Naive thymus-derived CD8-positive, alpha-beta T cell (primary cell): ENCODE results near the gene MIPOL1. TPM values are rescaled to one million over a fixed set of nuclear protein-coding genes. Genes with fewer than 3 reads are reported as not detected.

Experiments
- ATAC-seq, 2 donors: fragments of 150-1000 bp; cut with Tn5 transposase in 1 of 2; sonication (Bioruptor Pico), chemical (Tn5 transposase) in 1 of 2; 1 replicate in 1 of 2; 2 replicates in 1 of 2; pipeline ENCODE4 v1.10.0; 2021; ENCODE audit warnings: mild to moderate bottlenecking in 2 of 2, moderate library complexity in 2 of 2
- POLR2A ChIA-PET: fragments of 350-600 bp; sonication (Branson Sonifier 250); formaldehyde crosslinking; loops from one replicate; lab custom pipeline; 2021; ENCODE audit warnings: antibody characterized with exemption; lab: Charles Lee
- DNase-seq, 10 donors: peaks; one replicate each; pipeline versions ENCODE4 v3.0.0 to v3.0.0-alpha.2; 2020 to 2022
- H3K27ac Mint-ChIP-seq, 10 donors: one replicate each; pipeline ENCODE4 v1.8.0; 2020 to 2022; ENCODE audit warnings: mild to moderate bottlenecking in 10 of 10, mixed read lengths in 10 of 10, moderate library complexity in 4 of 10, inconsistent platforms in 1 of 10
- H3K27me3 Mint-ChIP-seq, 5 donors: one replicate each; pipeline ENCODE4 v1.8.0; 2021 to 2022; ENCODE audit warnings: mixed read lengths in 5 of 5
- H3K36me3 Mint-ChIP-seq, 3 donors: one replicate each; pipeline ENCODE4 v1.8.0; 2020 to 2022; ENCODE audit warnings: mixed read lengths in 3 of 3, mild to moderate bottlenecking in 2 of 3, inconsistent platforms in 1 of 3
- H3K4me1 Mint-ChIP-seq, 4 donors: one replicate each; pipeline ENCODE4 v1.8.0; 2021 to 2022; ENCODE audit warnings: mixed read lengths in 4 of 4
- H3K4me3 Mint-ChIP-seq, 10 donors: one replicate each; pipeline ENCODE4 v1.8.0; 2020 to 2022; ENCODE audit warnings: mild to moderate bottlenecking in 10 of 10, mixed read lengths in 10 of 10, moderate library complexity in 6 of 10, inconsistent platforms in 1 of 10
- H3K9me3 Mint-ChIP-seq, 9 donors: one replicate each; pipeline ENCODE4 v1.8.0; 2020 to 2022; ENCODE audit warnings: mixed read lengths in 9 of 9, mild to moderate bottlenecking in 3 of 9, inconsistent platforms in 1 of 9, moderate library complexity in 1 of 9
- polyA plus RNA-seq, 3 donors: library from polyadenylated mRNA; unstranded; fragments of 300-500 nt; fragmentation: Illumina TruSeq; gene quantifications; one replicate each; pipeline ENCODE4 v1.2.3, GENCODE V29; 2021
- total RNA-seq, 8 experiments: library from RNA in 2 of 8; stranded (reverse) in 2 of 8; gene quantifications; one replicate each; pipeline ENCODE4 v1.2.3 and lab custom pipeline; 2021 to 2026

MIPOL1 gene
- total and polyA plus RNA-seq, 5 experiments from 2014 or later: not detected

- Mint-ChIP-seq H3K9me3 (no peaks in the 10 kb centered on the region), H3K27me3 (no peaks in the 10 kb centered on the region), H3K4me1 (no peaks in the 10 kb centered on the region), H3K36me3 (no peaks in the 10 kb centered on the region), H3K4me3 (no peak overlapping the region), H3K27ac (no peak overlapping the region)
- POLR2A ChIA-PET: no interaction called here
- ATAC-seq (no peak), DNase-seq (no peak)
These were observed 54.0 kb downstream of the MIPOL1 start for GRCh38 chr14:37251775-37252174.

DNA sequence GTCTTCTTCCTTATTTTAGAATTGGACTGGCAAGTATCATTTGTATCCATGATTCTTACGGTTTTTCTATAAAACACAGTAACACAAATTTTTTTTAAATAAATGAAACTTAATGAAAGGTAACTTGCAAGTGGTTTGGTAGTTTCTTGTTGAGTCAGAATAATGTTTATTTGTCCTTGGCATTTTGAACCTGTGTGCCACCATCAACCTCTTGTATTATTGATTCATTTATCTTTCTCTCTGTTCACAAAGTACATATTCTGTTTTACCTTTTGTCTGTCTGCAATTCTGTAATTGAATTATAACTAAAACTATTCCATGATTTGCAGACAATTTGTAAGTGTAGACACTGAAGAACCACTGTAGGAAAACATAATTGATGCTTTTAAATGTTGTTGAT lies 54.7 kb downstream of the MIPOL1 start:
- no peak overlapping the region for H3K4me3 Mint-ChIP-seq
- no peak overlapping the region for H3K27ac Mint-ChIP-seq
- no peak for ATAC-seq
- no peaks in the 10 kb centered on the region for H3K4me1 Mint-ChIP-seq
- H3K27me3 Mint-ChIP-seq: no peaks in the 10 kb centered on the region
- H3K9me3 Mint-ChIP-seq: no peaks in the 10 kb centered on the region
- POLR2A ChIA-PET: no interaction called here
- no peaks in the 10 kb centered on the region for H3K36me3 Mint-ChIP-seq
- DNase-seq: no peak

DNA sequence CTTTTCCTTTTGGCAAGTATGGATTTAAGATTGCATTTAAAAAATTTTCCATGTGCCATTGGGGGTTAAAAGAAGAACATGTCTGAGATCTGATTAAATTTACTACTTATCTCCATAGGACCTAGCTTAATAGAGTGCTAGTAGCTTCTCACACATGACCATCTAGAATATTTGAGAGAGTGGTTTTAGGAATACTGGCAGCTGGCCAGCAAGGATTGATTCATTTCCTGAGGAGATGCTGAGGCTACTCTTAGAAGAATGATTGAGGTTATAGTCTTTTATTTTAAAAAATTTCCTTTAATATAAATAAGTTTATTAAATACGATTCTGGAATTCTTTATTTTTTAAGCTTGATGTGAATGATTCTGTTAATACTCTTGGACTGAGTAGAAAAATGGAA lies 56.2 kb downstream of the MIPOL1 start:
- Mint-ChIP-seq H3K4me1 (no peaks in the 10 kb centered on the region), H3K36me3 (no peaks in the 10 kb centered on the region), H3K27me3 (no peaks in the 10 kb centered on the region), H3K27ac (no peak overlapping the region), H3K9me3 (no peaks in the 10 kb centered on the region), H3K4me3 (no peak overlapping the region)
- DNase-seq: no peak
- POLR2A ChIA-PET: no interaction called here
- no peak for ATAC-seq

GRCh38 chr14:37254411-37254947 lies 56.7 kb downstream of the MIPOL1 start:
- Mint-ChIP-seq H3K27me3 (no peaks in the 10 kb centered on the region), H3K4me1 (no peaks in the 10 kb centered on the region), H3K36me3 (no peaks in the 10 kb centered on the region), H3K4me3 (no peak overlapping the region), H3K27ac (no peak overlapping the region), H3K9me3 (no peaks in the 10 kb centered on the region)
- POLR2A ChIA-PET: no interaction called here
- DNase-seq: no peak
- ATAC-seq: no peak

GRCh38 chr14:37257501-37258070 lies 59.8 kb downstream of the MIPOL1 start:
- no peak for ATAC-seq
- Mint-ChIP-seq H3K9me3 (no peaks in the 10 kb centered on the region), H3K27ac (no peak overlapping the region), H3K36me3 (no peaks in the 10 kb centered on the region), H3K27me3 (peaks cover 0 to 2% (median 0%) of the 10 kb centered on the region in 5 donors), H3K4me3 (no peak overlapping the region), H3K4me1 (no peaks in the 10 kb centered on the region)
- POLR2A ChIA-PET: no interaction called here
- no peak for DNase-seq

- no peak overlapping the region for H3K4me3 Mint-ChIP-seq
- DNase-seq: no peak
- H3K27me3 Mint-ChIP-seq: peaks cover 0 to 3% (median 1%) of the 10 kb centered on the region in 5 donors
- ATAC-seq: no peak
- H3K9me3 Mint-ChIP-seq: peaks cover 0 to 10% (median 0%) of the 10 kb centered on the region in 9 donors
- POLR2A ChIA-PET: no interaction called here
- no peaks in the 10 kb centered on the region for H3K36me3 Mint-ChIP-seq
- no peaks in the 10 kb centered on the region for H3K4me1 Mint-ChIP-seq
- H3K27ac Mint-ChIP-seq: no peak overlapping the region
These were observed 64.9 kb downstream of the MIPOL1 start for GRCh38 chr14:37262649-37263048.

- Mint-ChIP-seq H3K9me3 (peaks cover 0 to 10% (median 0%) of the 10 kb centered on the region in 9 donors), H3K27ac (no peak overlapping the region), H3K27me3 (peaks cover 0 to 3% (median 1%) of the 10 kb centered on the region in 5 donors), H3K36me3 (no peaks in the 10 kb centered on the region), H3K4me1 (no peaks in the 10 kb centered on the region), H3K4me3 (no peak overlapping the region)
- no peak for DNase-seq
- ATAC-seq: no peak
- POLR2A ChIA-PET: no interaction called here
These were observed 66.0 kb downstream of the MIPOL1 start for GRCh38 chr14:37263656-37264236.

DNA sequence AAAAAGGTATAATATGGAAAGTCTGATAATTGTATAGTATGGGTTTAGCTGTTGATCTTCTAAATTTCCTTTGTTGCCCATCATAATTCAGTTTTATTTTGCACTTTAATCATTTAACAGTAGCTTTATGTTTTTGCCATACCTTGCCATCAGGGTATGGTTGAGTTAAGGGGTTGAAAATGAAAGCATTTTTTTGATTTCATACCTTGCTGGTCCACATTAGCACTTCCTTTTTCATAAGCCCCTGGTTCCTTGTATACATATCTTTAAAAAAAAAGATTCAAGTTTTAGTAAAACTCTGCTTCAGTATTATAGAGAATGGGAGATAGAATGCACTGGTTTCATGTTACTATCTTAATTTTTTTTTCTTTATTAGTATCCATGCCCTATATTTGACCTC lies 71.1 kb downstream of the MIPOL1 start:
- H3K27ac Mint-ChIP-seq: no peak overlapping the region
- no peaks in the 10 kb centered on the region for H3K36me3 Mint-ChIP-seq
- no peak overlapping the region for H3K4me3 Mint-ChIP-seq
- POLR2A ChIA-PET: no interaction called here
- H3K4me1 Mint-ChIP-seq: no peaks in the 10 kb centered on the region
- ATAC-seq (no peak), DNase-seq (no peak)
- peaks cover 0 to 2% (median 0%) of the 10 kb centered on the region in 5 donors for H3K27me3 Mint-ChIP-seq
- H3K9me3 Mint-ChIP-seq: peaks cover 0 to 10% (median 0%) of the 10 kb centered on the region in 9 donors

GRCh38 chr14:37270629-37271028 lies 72.9 kb downstream of the MIPOL1 start:
- no peaks in the 10 kb centered on the region for H3K36me3 Mint-ChIP-seq
- H3K27ac Mint-ChIP-seq: no peak overlapping the region
- peaks cover 0 to 3% (median 0%) of the 10 kb centered on the region in 5 donors for H3K27me3 Mint-ChIP-seq
- no peak for DNase-seq
- H3K4me3 Mint-ChIP-seq: no peak overlapping the region
- peaks cover 0 to 9% (median 0%) of the 10 kb centered on the region in 9 donors for H3K9me3 Mint-ChIP-seq
- no peaks in the 10 kb centered on the region for H3K4me1 Mint-ChIP-seq
- POLR2A ChIA-PET: no interaction called here
- ATAC-seq: no peak

GRCh38 chr14:37272569-37272968 lies 74.8 kb downstream of the MIPOL1 start:
- H3K36me3 Mint-ChIP-seq: no peaks in the 10 kb centered on the region
- no peak overlapping the region for H3K4me3 Mint-ChIP-seq
- POLR2A ChIA-PET: no interaction called here
- H3K27ac Mint-ChIP-seq: no peak overlapping the region
- ATAC-seq: no peak
- no peaks in the 10 kb centered on the region for H3K4me1 Mint-ChIP-seq
- DNase-seq: no peak
- H3K9me3 Mint-ChIP-seq: peaks cover 0 to 9% (median 0%) of the 10 kb centered on the region in 9 donors
- peaks cover 0 to 3% (median 0%) of the 10 kb centered on the region in 5 donors for H3K27me3 Mint-ChIP-seq

- POLR2A ChIA-PET: no interaction called here
- Mint-ChIP-seq H3K36me3 (no peaks in the 10 kb centered on the region), H3K4me3 (no peak overlapping the region), H3K9me3 (peaks cover 0 to 9% (median 0%) of the 10 kb centered on the region in 9 donors), H3K4me1 (no peaks in the 10 kb centered on the region), H3K27me3 (peaks cover 0 to 3% (median 0%) of the 10 kb centered on the region in 5 donors), H3K27ac (no peak overlapping the region)
- DNase-seq: no peak
- ATAC-seq: no peak
These were observed 76.9 kb downstream of the MIPOL1 start for GRCh38 chr14:37274652-37275051.

DNA sequence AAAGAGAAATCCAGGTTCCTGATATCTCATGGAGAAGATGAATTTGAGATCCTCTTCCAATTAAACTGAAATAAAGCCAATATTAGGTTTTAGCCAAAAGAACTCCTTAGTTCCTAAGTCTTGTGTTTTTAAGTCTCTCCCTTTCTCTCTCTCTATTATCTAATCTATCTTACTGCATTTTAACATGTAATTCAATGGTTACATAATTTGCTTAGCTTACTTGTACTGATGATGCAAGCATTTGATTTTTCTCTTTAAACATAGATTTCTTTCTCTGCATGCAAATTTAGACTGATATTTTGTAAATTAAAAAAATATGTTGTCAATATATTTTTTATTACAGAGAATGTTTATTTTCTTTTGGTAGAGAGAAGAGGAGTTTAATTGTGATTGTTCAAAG lies 78.2 kb downstream of the MIPOL1 start:
- ATAC-seq: no peak
- no peak overlapping the region for H3K27ac Mint-ChIP-seq
- H3K36me3 Mint-ChIP-seq: no peaks in the 10 kb centered on the region
- POLR2A ChIA-PET: no interaction called here
- H3K27me3 Mint-ChIP-seq: peaks cover 0 to 3% (median 0%) of the 10 kb centered on the region in 5 donors
- peaks cover 0 to 9% (median 2%) of the 10 kb centered on the region in 9 donors for H3K9me3 Mint-ChIP-seq
- no peak for DNase-seq
- H3K4me3 Mint-ChIP-seq: no peak overlapping the region
- H3K4me1 Mint-ChIP-seq: no peaks in the 10 kb centered on the region

GRCh38 chr14:37278636-37279538 lies 81.2 kb downstream of the MIPOL1 start:
- H3K27ac Mint-ChIP-seq: no peak overlapping the region
- no peaks in the 10 kb centered on the region for H3K36me3 Mint-ChIP-seq
- no peaks in the 10 kb centered on the region for H3K4me1 Mint-ChIP-seq
- H3K4me3 Mint-ChIP-seq: no peak overlapping the region
- peaks cover 0 to 3% (median 0%) of the 10 kb centered on the region in 5 donors for H3K27me3 Mint-ChIP-seq
- POLR2A ChIA-PET: no interaction called here
- peaks cover 0 to 8% (median 2%) of the 10 kb centered on the region in 9 donors for H3K9me3 Mint-ChIP-seq
- ATAC-seq: no peak
- DNase-seq: no peak
